Measurements from ENCODE around the gene UNC119B. TPM values are rescaled to one million over a fixed set of nuclear protein-coding genes. Genes with fewer than 3 reads are reported as not detected.

UNC119B gene
- 8.4 and 10.3 TPM in 2 replicates for total RNA-seq (2012; rRNA removed)
- 17.8 and 21.6 TPM in 2 replicates for polyA plus RNA-seq (2012; rRNA removed)
- 11.0 and 15.5 TPM in 2 replicates for polyA plus RNA-seq (2012; cell fraction: cytosol; rRNA removed)
- 12.2 and 19.9 TPM in 2 replicates for polyA plus RNA-seq (2012; cell fraction: nucleus; rRNA removed; ENCODE audit: low replicate concordance)
- percentile 60 among the genes with signal in this experiment for Bru-seq, nascent RNA
- percentile 83 among the genes with signal in this experiment for BruChase-seq, experiment 1, labeled RNA remaining after a 6-hour chase
- BruChase-seq, experiment 2, labeled RNA remaining after a 2-hour chase: percentile 84 among the genes with signal in this experiment
- long read RNA-seq, full-length matches to known transcripts: 12 of 13 reads
- long read RNA-seq, partial matches to known transcripts: 0 of 13 reads
- long read RNA-seq, other reads (novel, unspliced or antisense): 1 of 13 reads

GRCh38 chr12:120710031-120710804 is at the start of gene UNC119B:
Gene UNC119B, plus strand, starts transcription at chr12:120710458. Its CDS starts 17 bp downstream, at chr12:120710475.
- POLR2A ChIA-PET (ENCODE audit: unreplicated experiment): interaction anchor here (0.6 kb wide), 2 partner anchors 53 to 60 kb away, joined by 4 to 11 read pairs; no protein-coding TSS in a partner anchor

More at GRCh38 chr12:120710031-120710804, at the start of gene UNC119B:
- peaks cover 3% of the 10 kb centered on the region for H3K4me1 ChIP-seq (ENCODE audit: control insufficient read depth, insufficient read depth, low read length)
- intact Hi-C loops (cut with micrococcal nuclease): loop anchor here (1.0 to 5.0 kb wide), 4 partner anchors 21 to 383 kb away; partner anchors contain the start of gene PLA2G1B
- H3K4me3 ChIP-seq (ENCODE audit: insufficient read depth, low read depth, low read length): peak within 1 kb of the TSS; percentile 93
- H2BK20ac ChIP-seq (ENCODE audit: low read depth, low read length): no peak within 1 kb of the TSS
- H2AK5ac ChIP-seq (ENCODE audit: low read depth, low read length): peak within 1 kb of the TSS; percentile 59
- H3K27me3 ChIP-seq (ENCODE audit: control insufficient read depth, insufficient read depth, low read length): no peaks in the 10 kb centered on the region
- peak within 1 kb of the TSS in 1 of 2 experiments; percentile 97; a peak in 3 of 4 replicates for H4K8ac ChIP-seq (ENCODE audit: low read depth in 2 of 2, low read length in 2 of 2)
- no peak within 1 kb of the TSS for H2BK15ac ChIP-seq (ENCODE audit: low read depth, low read length)
- DNase-seq (peak; percentile 33), ATAC-seq (ENCODE audit: low read depth) (peak; percentile 93)
- H3K18ac ChIP-seq (ENCODE audit: low read depth, low read length): no peak within 1 kb of the TSS
- H4K20me1 ChIP-seq (ENCODE audit: insufficient read depth, low read length): peaks cover 5% of the 10 kb centered on the region; the same call in 1 of the 2 replicates
- peaks cover 20 to 34% of the 10 kb centered on the region in 2 experiments for H3K79me1 ChIP-seq (ENCODE audit: low read depth in 1 of 2, low read length in 2 of 2)
- BruUV-seq (replicated peaks): no TSS peak
- peak within 1 kb of the TSS; percentile 99 for H2AFZ ChIP-seq (replicated peaks; ENCODE audit: low read length, poor library complexity)
- in situ Hi-C loops (cut with MboI; ENCODE audit: low sequenced_read_pairs): loop anchor here (5.0 kb wide), 1 partner anchor 128 kb away; the partner anchor contains the start of gene POP5
- H3K14ac ChIP-seq (replicated peaks; ENCODE audit: low read depth, low read length): peak within 1 kb of the TSS; percentile 80
- peaks cover 10% of the 10 kb centered on the region for H3K36me3 ChIP-seq (ENCODE audit: control insufficient read depth, insufficient read depth, low read length)
- H3K9ac ChIP-seq (ENCODE audit: low read depth, low read length): peak within 1 kb of the TSS; percentile 77
- peak within 1 kb of the TSS; percentile 79 for H2BK5ac ChIP-seq (ENCODE audit: low read depth, low read length, poor library complexity, severe bottlenecking)
- H2AK9ac ChIP-seq (replicated peaks; ENCODE audit: low read depth, low read length, poor library complexity): peak within 1 kb of the TSS; percentile 96
- CTCF ChIA-PET: interaction anchor here (1.4 to 2.4 kb wide), 2 partner anchors 61 to 63 kb away, joined by 4 to 10 read pairs; no protein-coding TSS in a partner anchor
- peak within 1 kb of the TSS; percentile 70; the same call in 1 of the 2 replicates for H4K91ac ChIP-seq (ENCODE audit: insufficient read depth, low read depth, low read length)
- TF ChIP-seq RAD21 (IDR thresholded peaks at IDR 0.05; ENCODE audit: low read length): no peak
- no peak for TF ChIP-seq CTCF (conservative IDR thresholded peaks at IDR 0.05; ENCODE audit: low read depth, low read length)
- 0 out of 2 replicates have a peak, but pooled peaks have one; percentile 11 for TF ChIP-seq MAZ (IDR thresholded peaks at IDR 0.05; ENCODE audit: borderline replicate concordance, low read depth, low read length)
- TF ChIP-seq CHD1 (IDR thresholded peaks at IDR 0.05; ENCODE audit: low read depth, low read length): 0 out of 2 replicates have a peak, but pooled peaks have one; percentile 23
- TF ChIP-seq MXI1 (IDR thresholded peaks at IDR 0.05; ENCODE audit: borderline replicate concordance, low read depth, low read length): peak; percentile 78; the same call in 1 of the 2 replicates
- no peak for TF ChIP-seq RCOR1 (IDR thresholded peaks at IDR 0.05; ENCODE audit: insufficient replicate concordance, low read length)
- TF ChIP-seq POLR2A (IDR thresholded peaks at IDR 0.05; ENCODE audit: low read depth, low read length): peak; percentile 39; the same call in 1 of the 2 replicates
- peak within 1 kb of the TSS; percentile 24; the same call in 1 of the 2 replicates for H2BK120ac ChIP-seq (ENCODE audit: low read depth, low read length)
- H3K4me2 ChIP-seq (ENCODE audit: low read depth, low read length): peak within 1 kb of the TSS; percentile 95
- H3K23ac ChIP-seq (ENCODE audit: low read depth, low read length): peak within 1 kb of the TSS; percentile 99
- peak within 1 kb of the TSS; percentile 67 for H3K4ac ChIP-seq (ENCODE audit: low read depth, low read length)
- no peaks in the 10 kb centered on the region for H3K9me3 ChIP-seq (ENCODE audit: control insufficient read depth, insufficient read depth, low read length)
- 9% methylated on average over 7 of the region's 76 CpGs; no CpG with 5 or more reads in 1 of the 2 experiments for WGBS, 2 experiments (ENCODE audit: extremely low coverage in 2 of 2, insufficient read length in 1 of 2)
- H3K56ac ChIP-seq (ENCODE audit: extremely low read depth, insufficient read depth, low read length): peak within 1 kb of the TSS; percentile 57
- H4K5ac ChIP-seq (ENCODE audit: low read depth, low read length): peak within 1 kb of the TSS; percentile 3; the same call in 1 of the 2 replicates
- dilution Hi-C loops (cut with HindIII; ENCODE audit: low sequenced_read_pairs, unreplicated experiment): no loop called here
- peaks cover 8% of the 10 kb centered on the region for H3K9me1 ChIP-seq (ENCODE audit: insufficient read depth, low read length)
- H3K27ac ChIP-seq (ENCODE audit: insufficient read depth, low read length): peak within 1 kb of the TSS; percentile 83

Measured in IMR-90 (cell line).